Liver (tissue), 9 donors: Measurements from ENCODE around the gene NLK. TPM values are rescaled to one million over a fixed set of nuclear protein-coding genes. Genes with fewer than 3 reads are reported as not detected.

Experiments
- DNase-seq: peaks from one replicate; pipeline ENCODE4 v3.0.0-alpha.2; 2017; ENCODE audit warnings: low spot score
- H3K27ac ChIP-seq, 2 donors: one replicate each; pipeline ENCODE4 v1.7.0; 2013; ENCODE audit warnings: inconsistent platforms in 2 of 2, low read length in 2 of 2, control low read depth in 1 of 2, low read depth in 1 of 2, mild to moderate bottlenecking in 1 of 2
- H3K27me3 ChIP-seq, 4 donors: one replicate each; pipeline versions ENCODE4 v1.6.1 to v1.7.0; 2013; ENCODE audit warnings: low read length in 3 of 4, inconsistent platforms in 1 of 4, mild to moderate bottlenecking in 1 of 4, moderate library complexity in 1 of 4; ENCODE audit not compliant: control insufficient read depth in 4 of 4, insufficient read depth in 4 of 4
- H3K36me3 ChIP-seq, 4 donors: one replicate each; pipeline versions ENCODE4 v1.6.1 to v1.7.0; 2013; ENCODE audit warnings: low read length in 3 of 4, mild to moderate bottlenecking in 3 of 4, low read depth in 1 of 4, moderate library complexity in 1 of 4; ENCODE audit not compliant: control insufficient read depth in 4 of 4, insufficient read depth in 3 of 4
- H3K4me1 ChIP-seq, 4 donors: one replicate each; pipeline versions ENCODE4 v1.6.1 to v1.7.0; 2013; ENCODE audit warnings: low read length in 3 of 4, mild to moderate bottlenecking in 3 of 4, moderate library complexity in 1 of 4; ENCODE audit not compliant: control insufficient read depth in 4 of 4, insufficient read depth in 4 of 4
- H3K4me3 ChIP-seq, 3 donors: one replicate each; pipeline versions ENCODE4 v1.6.1 to v1.7.0; 2013; ENCODE audit warnings: low read length in 3 of 3, control low read depth in 1 of 3, low read depth in 1 of 3, mild to moderate bottlenecking in 1 of 3
- H3K9ac ChIP-seq, 2 donors: one replicate each; pipeline ENCODE4 v1.7.0; 2013; ENCODE audit warnings: low read length in 2 of 2, mild to moderate bottlenecking in 2 of 2, moderate library complexity in 2 of 2, control low read depth in 1 of 2, low read depth in 1 of 2
- H3K9me3 ChIP-seq, 4 donors: one replicate each; pipeline versions ENCODE4 v1.6.1 to v1.7.0; 2013; ENCODE audit warnings: low read length in 3 of 4; ENCODE audit not compliant: control insufficient read depth in 4 of 4
- EGR1 ChIP-seq, 2 donors: IDR thresholded peaks; 2 replicates each; pipeline ENCODE4 v1.6.1; 2016 to 2018; ENCODE audit warnings: antibody characterized with exemption in 2 of 2, low read depth in 2 of 2
- FOXA1 ChIP-seq: IDR thresholded peaks from 2 replicates; pipeline ENCODE4 v1.6.1; 2016; ENCODE audit warnings: antibody characterized with exemption
- FOXA2 ChIP-seq: IDR thresholded peaks from 2 replicates; pipeline ENCODE4 v1.6.1; 2016; ENCODE audit warnings: antibody characterized with exemption
- GABPA ChIP-seq, 2 donors: IDR thresholded peaks in 1 of 2; conservative IDR thresholded peaks in 1 of 2; 2 replicates each; pipeline ENCODE4 v1.6.1; 2016; ENCODE audit warnings: antibody characterized with exemption in 2 of 2, mild to moderate bottlenecking in 1 of 2, moderate library complexity in 1 of 2
- HNF4A ChIP-seq, 2 donors: conservative IDR thresholded peaks; 2 replicates each; pipeline ENCODE4 v1.6.1; 2016; ENCODE audit warnings: antibody characterized with exemption in 2 of 2, mild to moderate bottlenecking in 2 of 2
- JUND ChIP-seq, 2 donors: IDR thresholded peaks; 2 replicates each; pipeline ENCODE4 v1.6.1; 2016; ENCODE audit warnings: antibody characterized with exemption in 2 of 2
- NR2F2 ChIP-seq: IDR thresholded peaks from 2 replicates; pipeline ENCODE4 v1.6.1; 2016; ENCODE audit warnings: antibody characterized with exemption
- RAD21 ChIP-seq, 2 donors: IDR thresholded peaks; 2 replicates each; pipeline ENCODE4 v1.6.1; 2016; ENCODE audit warnings: antibody characterized with exemption in 2 of 2, mild to moderate bottlenecking in 2 of 2
- REST ChIP-seq: IDR thresholded peaks from 2 replicates; pipeline ENCODE4 v1.6.1; 2016; ENCODE audit warnings: antibody characterized with exemption, mild to moderate bottlenecking
- RXRA ChIP-seq, 2 donors: IDR thresholded peaks; 2 replicates each; pipeline ENCODE4 v1.6.1; 2017 to 2018; ENCODE audit warnings: antibody characterized with exemption in 2 of 2, mild to moderate bottlenecking in 1 of 2
- SP1 ChIP-seq: IDR thresholded peaks from 2 replicates; pipeline ENCODE4 v1.6.1; 2018; ENCODE audit warnings: antibody characterized with exemption, mild to moderate bottlenecking
- TAF1 ChIP-seq: conservative IDR thresholded peaks from 2 replicates; pipeline ENCODE4 v1.6.1; 2016; ENCODE audit warnings: antibody characterized with exemption, mild to moderate bottlenecking
- YY1 ChIP-seq: IDR thresholded peaks from 2 replicates; pipeline ENCODE4 v1.6.1; 2016; ENCODE audit warnings: antibody characterized with exemption, mild to moderate bottlenecking
- ZBTB33 ChIP-seq: IDR thresholded peaks from 2 replicates; pipeline ENCODE4 v1.6.1; 2016; ENCODE audit warnings: antibody characterized with exemption
- WGBS: extraction: QIAGEN DNeasy Blood & Tissue Kit; methylation state at CpG from one replicate; pipeline ENCODE4 v1.1.7; 2013; 5-methylcytosine and 5-hydroxymethylcytosine counted together
- polyA plus RNA-seq, 2 donors: library from polyadenylated mRNA; stranded (reverse) in 1 of 2; unstranded in 1 of 2; fragments of 200-250 nt in 1 of 2; fragments of >200 nt in 1 of 2; fragmentation: Nextera tagmentation in 1 of 2; extraction: Ambion mirVana in 1 of 2; gene quantifications; one replicate each; pipeline versions ENCODE4 v1.2.1 to v1.2.3, GENCODE V29; 2013 to 2015
- total RNA-seq, 2 donors: library from RNA; depleted of rRNA; stranded (reverse); fragments of >200 nt; gene quantifications; one replicate each; pipeline ENCODE4 v1.2.3, GENCODE V29; 2014
- TF ChIP-seq, protein P1 (sequence below): IDR thresholded peaks from 2 replicates; pipeline ENCODE4 v1.6.1; 2016; ENCODE audit warnings: antibody characterized with exemption
- TF ChIP-seq, protein P2 (sequence below): IDR thresholded peaks from 2 replicates; pipeline ENCODE4 v1.6.1; 2016; ENCODE audit warnings: antibody characterized with exemption
- TF ChIP-seq, protein P3 (sequence below): fragments of 150-350 bp; IDR thresholded peaks from 2 replicates; pipeline ENCODE4 v1.5.1; 2017; ENCODE audit warnings: improper control_type of control experiment, low read depth, low read length; ENCODE audit not compliant: missing input control
- donor health status: healthy.
- donor health status: healthy.
- donor health status: healthy.
- donor health status: healthy.
- donor health status: healthy.

Gene NLK
- total RNA-seq (10 to 100 TPM; 12.9 to 17.4 TPM), polyA plus RNA-seq (1 to 10 TPM; 4.4 to 5.4 TPM)

DNA sequence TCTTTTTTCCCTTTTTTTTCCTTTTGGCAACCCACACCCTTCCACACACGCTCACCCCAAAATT lies at the start of gene NLK:
NLK (plus strand) TSS at position 21 of the 64 bp plus-strand sequence. CDS start 197 bp downstream, outside the sequence.
- no peaks in the 10 kb centered on the region for H3K27me3 ChIP-seq
- TF ChIP-seq EGR1 (IDR thresholded peaks at IDR 0.05; ENCODE audit: low read depth in 2 of 2), result no peak
- TF ChIP-seq REST, result no peak
- TF ChIP-seq JUND (IDR thresholded peaks at IDR 0.05), result no peak
- no peak for TF ChIP-seq YY1
- H3K9me3 ChIP-seq, result no peaks in the 10 kb centered on the region
- 98% methylated on average over 1 of the region's 1 CpG for WGBS
- H3K27ac ChIP-seq, result peak within 1 kb of the TSS; percentile 66 to 74
- DNase-seq, result no peak
- peak within 1 kb of the TSS; percentile 64 to 81 for H3K9ac ChIP-seq
- peaks cover 0 to 2% (median 0%) of the 10 kb centered on the region in 4 donors for H3K36me3 ChIP-seq
- H3K4me3 ChIP-seq, result peak within 1 kb of the TSS; percentile 81 to 97 (median 87)
- peaks cover 10 to 37% (median 27%) of the 10 kb centered on the region in 4 donors for H3K4me1 ChIP-seq

DNA sequence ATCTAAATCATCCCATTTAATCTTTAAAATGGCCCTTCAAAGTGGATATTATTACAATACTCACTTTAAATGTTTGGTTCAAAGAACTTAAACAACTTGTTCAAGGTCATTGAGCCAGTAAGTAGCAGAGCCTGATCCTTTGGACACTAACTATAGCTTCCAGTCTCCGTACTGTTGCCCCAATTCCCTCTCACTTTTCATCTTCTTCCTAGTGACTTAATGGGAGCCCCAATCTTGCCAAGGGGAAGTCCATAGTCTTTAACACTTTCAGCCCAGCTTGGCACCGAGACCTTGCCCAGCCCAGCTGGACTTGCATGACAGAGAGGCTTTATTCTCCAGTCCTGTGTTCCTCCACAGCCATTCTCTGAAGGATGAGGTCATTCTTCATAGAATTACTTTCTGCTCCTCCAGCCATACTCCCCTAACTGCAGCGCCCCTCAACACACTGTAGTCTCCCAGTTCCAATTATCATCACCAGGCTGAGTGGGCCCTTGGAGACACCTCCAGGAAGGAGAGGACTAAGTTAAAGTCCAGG lies 49.2 kb upstream of the NLK start:
- Histone ChIP-seq H3K27ac (no peak overlapping the region), H3K9me3 (no peaks in the 10 kb centered on the region), H3K9ac (no peak overlapping the region), H3K4me1 (no peaks in the 10 kb centered on the region), H3K36me3 (no peaks in the 10 kb centered on the region), H3K27me3 (no peaks in the 10 kb centered on the region), H3K4me3 (no peak overlapping the region)
- DNase-seq, result no peak
- 93% methylated on average over 3 of the region's 3 CpGs for WGBS
- TF ChIP-seq, protein P1, sequence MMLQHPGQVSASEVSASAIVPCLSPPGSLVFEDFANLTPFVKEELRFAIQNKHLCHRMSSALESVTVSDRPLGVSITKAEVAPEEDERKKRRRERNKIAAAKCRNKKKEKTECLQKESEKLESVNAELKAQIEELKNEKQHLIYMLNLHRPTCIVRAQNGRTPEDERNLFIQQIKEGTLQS, result no peak
- TF ChIP-seq, protein P2, sequence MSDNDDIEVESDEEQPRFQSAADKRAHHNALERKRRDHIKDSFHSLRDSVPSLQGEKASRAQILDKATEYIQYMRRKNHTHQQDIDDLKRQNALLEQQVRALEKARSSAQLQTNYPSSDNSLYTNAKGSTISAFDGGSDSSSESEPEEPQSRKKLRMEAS, result no peak
- TF ChIP-seq GABPA (IDR thresholded peaks at IDR 0.05 in 1 of 2, conservative IDR thresholded peaks at IDR 0.05 in 1 of 2), result no peak
- no peak for TF ChIP-seq FOXA1
- no peak for TF ChIP-seq YY1
- TF ChIP-seq, protein P3, sequence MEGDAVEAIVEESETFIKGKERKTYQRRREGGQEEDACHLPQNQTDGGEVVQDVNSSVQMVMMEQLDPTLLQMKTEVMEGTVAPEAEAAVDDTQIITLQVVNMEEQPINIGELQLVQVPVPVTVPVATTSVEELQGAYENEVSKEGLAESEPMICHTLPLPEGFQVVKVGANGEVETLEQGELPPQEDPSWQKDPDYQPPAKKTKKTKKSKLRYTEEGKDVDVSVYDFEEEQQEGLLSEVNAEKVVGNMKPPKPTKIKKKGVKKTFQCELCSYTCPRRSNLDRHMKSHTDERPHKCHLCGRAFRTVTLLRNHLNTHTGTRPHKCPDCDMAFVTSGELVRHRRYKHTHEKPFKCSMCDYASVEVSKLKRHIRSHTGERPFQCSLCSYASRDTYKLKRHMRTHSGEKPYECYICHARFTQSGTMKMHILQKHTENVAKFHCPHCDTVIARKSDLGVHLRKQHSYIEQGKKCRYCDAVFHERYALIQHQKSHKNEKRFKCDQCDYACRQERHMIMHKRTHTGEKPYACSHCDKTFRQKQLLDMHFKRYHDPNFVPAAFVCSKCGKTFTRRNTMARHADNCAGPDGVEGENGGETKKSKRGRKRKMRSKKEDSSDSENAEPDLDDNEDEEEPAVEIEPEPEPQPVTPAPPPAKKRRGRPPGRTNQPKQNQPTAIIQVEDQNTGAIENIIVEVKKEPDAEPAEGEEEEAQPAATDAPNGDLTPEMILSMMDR, result no peak
- TF ChIP-seq FOXA2, result no peak
- TF ChIP-seq HNF4A (conservative IDR thresholded peaks at IDR 0.05), result no peak
- TF ChIP-seq ZBTB33, result no peak
- TF ChIP-seq JUND (IDR thresholded peaks at IDR 0.05), result no peak
- no peak for TF ChIP-seq TAF1
- TF ChIP-seq RAD21 (IDR thresholded peaks at IDR 0.05), result no peak
- TF ChIP-seq REST, result no peak
- no peak for TF ChIP-seq SP1
- TF ChIP-seq EGR1 (IDR thresholded peaks at IDR 0.05; ENCODE audit: low read depth in 2 of 2), result no peak
- no peak for TF ChIP-seq NR2F2
- TF ChIP-seq RXRA (IDR thresholded peaks at IDR 0.05), result no peak
